Measurements from ENCODE around the gene ZBTB7A.

DNA sequence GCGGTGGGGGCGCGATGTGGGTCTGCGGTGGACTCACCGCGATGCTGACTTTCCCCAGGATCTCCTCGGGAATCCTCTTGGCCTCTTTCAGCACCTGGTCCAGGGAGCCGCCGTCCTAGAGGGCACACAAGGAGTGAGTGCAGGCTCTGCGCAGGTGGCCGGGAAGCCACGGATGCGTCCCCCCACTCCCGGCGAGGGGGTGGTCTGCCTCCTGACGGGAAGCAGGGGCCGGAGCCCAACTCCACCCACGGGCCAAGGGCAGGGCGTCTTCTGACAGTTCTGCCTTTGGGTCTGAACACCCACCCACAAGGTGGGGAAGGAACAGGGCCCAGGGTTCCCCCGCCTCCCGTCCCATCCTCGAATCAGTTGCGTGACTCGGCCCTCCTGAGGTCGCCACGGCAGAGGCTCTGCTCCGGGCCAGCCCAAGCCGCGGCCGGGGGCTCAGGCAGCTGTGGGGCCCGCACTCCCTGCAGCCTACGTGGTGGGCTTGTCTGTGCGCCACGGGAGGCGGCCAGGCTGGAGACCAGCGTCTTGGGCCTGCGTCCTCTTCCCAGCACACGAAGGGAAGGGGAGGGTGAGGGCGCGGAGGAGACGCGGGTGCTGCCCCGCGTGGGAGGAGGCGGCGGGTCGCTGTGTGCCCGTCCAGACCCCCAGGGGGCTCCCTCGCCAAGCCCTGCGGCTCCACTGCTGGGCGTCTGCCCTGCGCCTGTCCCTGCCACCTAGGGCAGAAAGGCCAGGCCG lies 35.8 kb upstream of the ZBTB7A start:
- TF ChIP-seq, protein P1, sequence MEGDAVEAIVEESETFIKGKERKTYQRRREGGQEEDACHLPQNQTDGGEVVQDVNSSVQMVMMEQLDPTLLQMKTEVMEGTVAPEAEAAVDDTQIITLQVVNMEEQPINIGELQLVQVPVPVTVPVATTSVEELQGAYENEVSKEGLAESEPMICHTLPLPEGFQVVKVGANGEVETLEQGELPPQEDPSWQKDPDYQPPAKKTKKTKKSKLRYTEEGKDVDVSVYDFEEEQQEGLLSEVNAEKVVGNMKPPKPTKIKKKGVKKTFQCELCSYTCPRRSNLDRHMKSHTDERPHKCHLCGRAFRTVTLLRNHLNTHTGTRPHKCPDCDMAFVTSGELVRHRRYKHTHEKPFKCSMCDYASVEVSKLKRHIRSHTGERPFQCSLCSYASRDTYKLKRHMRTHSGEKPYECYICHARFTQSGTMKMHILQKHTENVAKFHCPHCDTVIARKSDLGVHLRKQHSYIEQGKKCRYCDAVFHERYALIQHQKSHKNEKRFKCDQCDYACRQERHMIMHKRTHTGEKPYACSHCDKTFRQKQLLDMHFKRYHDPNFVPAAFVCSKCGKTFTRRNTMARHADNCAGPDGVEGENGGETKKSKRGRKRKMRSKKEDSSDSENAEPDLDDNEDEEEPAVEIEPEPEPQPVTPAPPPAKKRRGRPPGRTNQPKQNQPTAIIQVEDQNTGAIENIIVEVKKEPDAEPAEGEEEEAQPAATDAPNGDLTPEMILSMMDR (tag by site-specific recombination; IDR thresholded peaks at IDR 0.05) = no peak
- no peak for TF ChIP-seq ZNF23 (tag by site-specific recombination; IDR thresholded peaks at IDR 0.05; ENCODE audit: borderline replicate concordance)
- no peak for TF ChIP-seq ZBTB48 (tag by site-specific recombination; IDR thresholded peaks at IDR 0.05)
- TF ChIP-seq ZNF335 (tag by site-specific recombination; conservative IDR thresholded peaks at IDR 0.05) = no peak
- TF ChIP-seq, protein P2, sequence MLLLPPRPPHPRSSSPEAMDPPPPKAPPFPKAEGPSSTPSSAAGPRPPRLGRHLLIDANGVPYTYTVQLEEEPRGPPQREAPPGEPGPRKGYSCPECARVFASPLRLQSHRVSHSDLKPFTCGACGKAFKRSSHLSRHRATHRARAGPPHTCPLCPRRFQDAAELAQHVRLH (tag by site-specific recombination; IDR thresholded peaks at IDR 0.05) = no peak
- TF ChIP-seq SP2 (tag by site-specific recombination; IDR thresholded peaks at IDR 0.05) = no peak
- no peak for TF ChIP-seq ZNF423 (tag by site-specific recombination; IDR thresholded peaks at IDR 0.05)
- TF ChIP-seq ZFP41 (tag by site-specific recombination; IDR thresholded peaks at IDR 0.05; ENCODE audit: borderline replicate concordance) = no peak
- TF ChIP-seq KLF1 (tag by site-specific recombination; IDR thresholded peaks at IDR 0.05) = no peak
- TF ChIP-seq KLF10 (tag by site-specific recombination; IDR thresholded peaks at IDR 0.05) = no peak
- TF ChIP-seq, protein P3, sequence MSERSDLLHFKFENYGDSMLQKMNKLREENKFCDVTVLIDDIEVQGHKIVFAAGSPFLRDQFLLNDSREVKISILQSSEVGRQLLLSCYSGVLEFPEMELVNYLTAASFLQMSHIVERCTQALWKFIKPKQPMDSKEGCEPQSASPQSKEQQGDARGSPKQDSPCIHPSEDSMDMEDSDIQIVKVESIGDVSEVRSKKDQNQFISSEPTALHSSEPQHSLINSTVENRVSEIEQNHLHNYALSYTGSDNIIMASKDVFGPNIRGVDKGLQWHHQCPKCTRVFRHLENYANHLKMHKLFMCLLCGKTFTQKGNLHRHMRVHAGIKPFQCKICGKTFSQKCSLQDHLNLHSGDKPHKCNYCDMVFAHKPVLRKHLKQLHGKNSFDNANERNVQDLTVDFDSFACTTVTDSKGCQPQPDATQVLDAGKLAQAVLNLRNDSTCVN (tag by site-specific recombination; optimal IDR thresholded peaks at IDR 0.05) = no peak
- no peak for TF ChIP-seq ZNF529 (tag by site-specific recombination; IDR thresholded peaks at IDR 0.05; ENCODE audit: insufficient replicate concordance)

Data from HEK293 (cell line).